IPS-18a (cell line): ENCODE data around the gene TGFBI.

Source experiments
- H3K27ac ChIP-seq: one replicate; pipeline ENCODE4 v1.5.1; 2013; ENCODE audit warnings: low read length
- H3K27me3 ChIP-seq: one replicate; pipeline ENCODE4 v1.6.1; 2013; ENCODE audit warnings: mild to moderate bottlenecking, low read length; ENCODE audit not compliant: control insufficient read depth, insufficient read depth
- H3K36me3 ChIP-seq: one replicate; pipeline ENCODE4 v1.6.1; 2013; ENCODE audit warnings: low read depth, low read length; ENCODE audit not compliant: control insufficient read depth
- H3K4me1 ChIP-seq: one replicate; pipeline ENCODE4 v1.6.1; 2013; ENCODE audit warnings: low read depth, low read length; ENCODE audit not compliant: control insufficient read depth
- H3K4me3 ChIP-seq: one replicate; pipeline ENCODE4 v1.5.1; 2013; ENCODE audit warnings: low read length
- H3K9ac ChIP-seq: one replicate; pipeline ENCODE4 v1.6.1; 2013; ENCODE audit warnings: mild to moderate bottlenecking, low read length, moderate library complexity
- H3K9me3 ChIP-seq: one replicate; pipeline ENCODE4 v1.6.1; 2013; ENCODE audit warnings: low read depth, low read length; ENCODE audit not compliant: control insufficient read depth

TGFBI gene

GRCh38 chr5:136076881-136077445 is 48.2 kb downstream of the TGFBI start:
- Histone ChIP-seq H3K4me1 (peaks cover 7% of the 10 kb centered on the region), H3K36me3 (no peaks in the 10 kb centered on the region), H3K27me3 (no peaks in the 10 kb centered on the region), H3K9ac (no peak overlapping the region), H3K27ac (no peak overlapping the region), H3K4me3 (no peak overlapping the region), H3K9me3 (no peaks in the 10 kb centered on the region)

- Histone ChIP-seq H3K4me3 (no peak overlapping the region), H3K36me3 (no peaks in the 10 kb centered on the region), H3K4me1 (peaks cover 7% of the 10 kb centered on the region), H3K27ac (no peak overlapping the region), H3K27me3 (no peaks in the 10 kb centered on the region), H3K9ac (no peak overlapping the region), H3K9me3 (no peaks in the 10 kb centered on the region)
Measured at GRCh38 chr5:136079195-136079985, 50.6 kb downstream of the TGFBI start.

GRCh38 chr5:136080113-136080482 is 51.3 kb downstream of the TGFBI start:
- H3K4me1 ChIP-seq: peaks cover 7% of the 10 kb centered on the region
- no peak overlapping the region for H3K27ac ChIP-seq
- H3K4me3 ChIP-seq: no peak overlapping the region
- H3K36me3 ChIP-seq: no peaks in the 10 kb centered on the region
- H3K9ac ChIP-seq: no peak overlapping the region
- H3K27me3 ChIP-seq: no peaks in the 10 kb centered on the region
- H3K9me3 ChIP-seq: no peaks in the 10 kb centered on the region

GRCh38 chr5:136080483-136081216 is 51.9 kb downstream of the TGFBI start:
- no peak overlapping the region for H3K9ac ChIP-seq
- no peak overlapping the region for H3K27ac ChIP-seq
- no peaks in the 10 kb centered on the region for H3K27me3 ChIP-seq
- H3K4me1 ChIP-seq: peaks cover 1% of the 10 kb centered on the region
- no peaks in the 10 kb centered on the region for H3K36me3 ChIP-seq
- no peak overlapping the region for H3K4me3 ChIP-seq
- no peaks in the 10 kb centered on the region for H3K9me3 ChIP-seq

GRCh38 chr5:136081217-136081591 is 52.4 kb downstream of the TGFBI start:
- H3K9me3 ChIP-seq: no peaks in the 10 kb centered on the region
- no peak overlapping the region for H3K9ac ChIP-seq
- no peaks in the 10 kb centered on the region for H3K36me3 ChIP-seq
- H3K4me1 ChIP-seq: no peaks in the 10 kb centered on the region
- no peak overlapping the region for H3K4me3 ChIP-seq
- H3K27ac ChIP-seq: no peak overlapping the region
- H3K27me3 ChIP-seq: no peaks in the 10 kb centered on the region

- Histone ChIP-seq H3K4me3 (no peak overlapping the region), H3K9me3 (no peaks in the 10 kb centered on the region), H3K4me1 (no peaks in the 10 kb centered on the region), H3K9ac (no peak overlapping the region), H3K36me3 (no peaks in the 10 kb centered on the region), H3K27me3 (no peaks in the 10 kb centered on the region), H3K27ac (no peak overlapping the region)
Measured at GRCh38 chr5:136082390-136083193, 53.8 kb downstream of the TGFBI start.

- Histone ChIP-seq H3K9ac (no peak overlapping the region), H3K4me3 (no peak overlapping the region), H3K27me3 (no peaks in the 10 kb centered on the region), H3K36me3 (no peaks in the 10 kb centered on the region), H3K9me3 (no peaks in the 10 kb centered on the region), H3K4me1 (no peaks in the 10 kb centered on the region), H3K27ac (no peak overlapping the region)
Measured at GRCh38 chr5:136084698-136085097, 55.9 kb downstream of the TGFBI start.

- H3K27me3 ChIP-seq: no peaks in the 10 kb centered on the region
- no peak overlapping the region for H3K9ac ChIP-seq
- no peak overlapping the region for H3K27ac ChIP-seq
- H3K4me1 ChIP-seq: no peaks in the 10 kb centered on the region
- H3K36me3 ChIP-seq: no peaks in the 10 kb centered on the region
- H3K4me3 ChIP-seq: no peak overlapping the region
- no peaks in the 10 kb centered on the region for H3K9me3 ChIP-seq
Measured at GRCh38 chr5:136086783-136087566, 58.2 kb downstream of the TGFBI start.

GRCh38 chr5:136087961-136088871 is 59.4 kb downstream of the TGFBI start:
- Histone ChIP-seq H3K36me3 (no peaks in the 10 kb centered on the region), H3K4me3 (no peak overlapping the region), H3K27ac (no peak overlapping the region), H3K9ac (no peak overlapping the region), H3K27me3 (no peaks in the 10 kb centered on the region), H3K4me1 (no peaks in the 10 kb centered on the region), H3K9me3 (no peaks in the 10 kb centered on the region)

- Histone ChIP-seq H3K27me3 (no peaks in the 10 kb centered on the region), H3K4me3 (no peak overlapping the region), H3K9ac (no peak overlapping the region), H3K36me3 (no peaks in the 10 kb centered on the region), H3K9me3 (no peaks in the 10 kb centered on the region), H3K4me1 (no peaks in the 10 kb centered on the region), H3K27ac (no peak overlapping the region)
Measured at GRCh38 chr5:136089791-136090190, 61.0 kb downstream of the TGFBI start.
